ENCODE measurements around the gene NF2.

- TF ChIP-seq CTCF (IDR thresholded peaks at IDR 0.05) = no peak
- TF ChIP-seq POLR2AphosphoS5 (IDR thresholded peaks at IDR 0.05; ENCODE audit: low read depth, low read length) = no peak; the same call in 1 of the 2 replicates
These were observed 101.3 kb downstream of the NF2 start for GRCh38 chr22:29704528-29705285.
